ENCODE data around the gene LIN9. TPM values are rescaled to one million over a fixed set of nuclear protein-coding genes. Genes with fewer than 3 reads are reported as not detected.

The LIN9 gene
- total RNA-seq, 1 experiment from 2014 or later = 12.7 TPM

Other genes with a start within 250 kb of the LIN9 start
- 162 and 250 TPM in 2 replicates for gene H3-3A, start 246.4 kb downstream of the LIN9 start, total RNA-seq (2014; rRNA removed)
- gene ACBD3, start 122.4 kb downstream of the LIN9 start, total RNA-seq (2014; rRNA removed) = 49.0 and 49.6 TPM in 2 replicates
- not detected in 2 replicates for gene MIXL1, start 85.5 kb downstream of the LIN9 start, total RNA-seq (2014; rRNA removed)
- gene PARP1, start 98.9 kb upstream of the LIN9 start, total RNA-seq (2014; rRNA removed) = 118 and 139 TPM in 2 replicates
- not detected in 2 replicates for gene STUM, start 239.6 kb upstream of the LIN9 start, total RNA-seq (2014; rRNA removed)

Data from LHCN-M2 (cell line).